22Rv1 (cell line): ENCODE data around the gene CCT8L2.
"Not testable (repeated sequence)": the region's sequence is repeated elsewhere in the genome, so short reads cannot be mapped to it uniquely, and the experiment has no call there.

Source experiments
- CTCF ChIP-seq: fragments of 450-650 bp; IDR thresholded peaks from 2 replicates; pipeline ENCODE4 v1.5.1; 2017; ENCODE audit warnings: mild to moderate bottlenecking
- ZFX ChIP-seq: fragments of 450-650 bp; IDR thresholded peaks from 2 replicates; pipeline ENCODE4 v1.6.1; 2017; ENCODE audit warnings: antibody characterized with exemption, borderline replicate concordance

DNA sequence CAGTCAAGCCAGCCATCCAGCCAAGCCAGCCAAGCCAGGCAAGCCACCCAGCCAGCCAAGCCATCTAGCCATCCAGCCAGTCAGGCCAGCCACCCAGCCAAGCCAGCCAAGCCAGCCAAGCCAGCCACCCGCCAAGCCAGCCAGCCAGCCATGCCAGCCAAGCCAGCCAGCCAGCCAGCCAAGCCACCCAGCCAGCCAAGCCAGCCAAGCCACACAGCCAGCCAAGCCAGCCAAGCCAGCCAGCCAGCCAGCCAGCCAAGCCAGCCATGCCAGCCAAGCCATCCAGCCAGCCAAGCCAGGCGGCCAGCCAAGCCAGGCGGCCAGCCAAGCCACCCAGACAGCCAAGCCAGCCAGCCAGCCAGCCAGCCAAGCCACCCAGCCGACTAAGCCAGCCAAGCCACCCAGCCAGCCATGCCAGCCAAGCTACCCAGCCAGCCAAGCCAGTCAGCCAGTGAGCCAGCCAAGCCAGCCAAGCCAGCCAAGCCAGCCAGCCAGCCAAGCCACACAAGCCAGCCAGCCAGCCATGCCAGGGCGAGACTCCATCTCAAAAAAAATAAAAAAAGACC, 31.4 kb downstream of the CCT8L2 start:
- TF ChIP-seq CTCF, ZFX: not testable (repeated sequence)
